Endothelial cell of umbilical vein (primary cell): Measurements from ENCODE around the gene PNRC1. TPM values are rescaled to one million over a fixed set of nuclear protein-coding genes. Genes with fewer than 3 reads are reported as not detected.

Experiments used
- Bru-seq: library from RNA; stranded (reverse); fragments of 400-500 nt; gene quantifications from one replicate; lab custom pipeline; 2021; lab: Mats Ljungman, UMichigan
- BruChase-seq, 2 experiments: library from RNA; stranded (reverse); fragments of 400-500 nt; gene quantifications; one replicate each; lab custom pipeline; 2021; lab: Mats Ljungman, UMichigan
- BruUV-seq: library from RNA; stranded (reverse); fragments of 400-500 nt; replicated peaks from 2 replicates; lab custom pipeline; 2021; lab: Mats Ljungman, UMichigan
- CTCF ChIA-PET: fragments of 300-600, 350-600 bp; sonication (Branson Sonifier 250); formaldehyde crosslinking; loops from one replicate; lab custom pipeline; 2021; ENCODE audit warnings: antibody characterized with exemption, inconsistent platforms; lab: Charles Lee
- POLR2A ChIA-PET: fragments of 300-600, 350-600 bp; sonication (Branson Sonifier 250); formaldehyde crosslinking; loops from one replicate; lab custom pipeline; 2021; ENCODE audit warnings: antibody characterized with exemption, inconsistent platforms; lab: Charles Lee
- DNase-seq: peaks from one replicate; pipeline ENCODE4 v3.0.0-alpha.2; 2011; ENCODE audit warnings: low read depth, low spot score
- FAIRE-seq: peaks from 2 replicates; lab custom pipeline; 2011; peaks lifted over from hg19 to GRCh38; lab: Jason Lieb, UNC
- H2AFZ ChIP-seq: 2 replicates; pipeline ENCODE4 v1.6.0; 2012; ENCODE audit warnings: low read depth, low read length, control low read depth, inconsistent platforms
- H3K27ac ChIP-seq: 2 replicates; pipeline ENCODE4 v1.5.1; 2011; ENCODE audit warnings: low read depth, mild to moderate bottlenecking, control low read depth, low read length, moderate library complexity; ENCODE audit not compliant: insufficient read depth
- H3K27me3 ChIP-seq, 2 experiments: 2 replicates each; pipeline versions ENCODE4 v1.6.0 to v1.6.1; 2011; ENCODE audit warnings: low read length in 2 of 2, mixed read lengths in 1 of 2; ENCODE audit not compliant: control insufficient read depth in 2 of 2, insufficient read depth in 2 of 2
- H3K36me3 ChIP-seq, 2 experiments: 2 replicates in 1 of 2; 3 replicates in 1 of 2; pipeline ENCODE4 v1.5.1; 2011; ENCODE audit warnings: low read length in 2 of 2, mild to moderate bottlenecking in 1 of 2, moderate library complexity in 1 of 2; ENCODE audit not compliant: control insufficient read depth in 2 of 2, insufficient read depth in 2 of 2; ENCODE audit errors: extremely low read depth in 1 of 2
- H3K4me1 ChIP-seq: 3 replicates; pipeline ENCODE4 v1.5.1; 2011; ENCODE audit warnings: mild to moderate bottlenecking, low read length; ENCODE audit not compliant: control insufficient read depth, insufficient read depth; ENCODE audit errors: extremely low read depth
- H3K4me2 ChIP-seq: 2 replicates; pipeline ENCODE4 v1.6.1; 2011; ENCODE audit warnings: low read length, control low read depth, mixed read lengths; ENCODE audit not compliant: insufficient read depth
- H3K4me3 ChIP-seq, 3 experiments: fragments of 200-600 bp in 1 of 3; sonication (generic), shearing (Covaris generic) in 1 of 3; replicated peaks in 1 of 3; 2 replicates each; pipeline ENCODE4 v1.5.1; 2011 to 2016; ENCODE audit warnings: control low read depth in 3 of 3, low read length in 3 of 3, mild to moderate bottlenecking in 2 of 3, inconsistent platforms in 1 of 3, low read depth in 1 of 3, moderate library complexity in 1 of 3; ENCODE audit not compliant: insufficient read depth in 1 of 3
- H3K79me2 ChIP-seq: 2 replicates; pipeline ENCODE4 v1.6.0; 2012; ENCODE audit warnings: low read length, inconsistent platforms; ENCODE audit not compliant: control insufficient read depth, insufficient read depth
- H3K9ac ChIP-seq: replicated peaks from 2 replicates; pipeline ENCODE3; 2011; ENCODE audit warnings: low read length, control low read depth; ENCODE audit not compliant: insufficient read depth; ENCODE audit errors: extremely low read depth
- H3K9me1 ChIP-seq: replicated peaks from 3 replicates; pipeline ENCODE4 v1.6.0; 2011; ENCODE audit warnings: mild to moderate bottlenecking, low read length; ENCODE audit not compliant: control insufficient read depth, insufficient read depth; ENCODE audit errors: extremely low read depth
- H3K9me3 ChIP-seq: replicated peaks from 2 replicates; pipeline ENCODE4 v1.5.1; 2012; ENCODE audit warnings: low read length, inconsistent platforms; ENCODE audit not compliant: control insufficient read depth, insufficient read depth
- H4K20me1 ChIP-seq: replicated peaks from 2 replicates; pipeline ENCODE3; 2011; ENCODE audit warnings: mild to moderate bottlenecking, low read length; ENCODE audit not compliant: control insufficient read depth, insufficient read depth; ENCODE audit errors: extremely low read depth
- EZH2 ChIP-seq: IDR thresholded peaks from 2 replicates; pipeline ENCODE4 v1.6.1; 2012; ENCODE audit warnings: borderline replicate concordance, low read depth, mild to moderate bottlenecking, moderate library complexity, low read length, inconsistent platforms; ENCODE audit not compliant: severe bottlenecking
- FOS ChIP-seq: IDR thresholded peaks from 2 replicates; pipeline ENCODE4 v1.6.1; 2011; ENCODE audit warnings: mild to moderate bottlenecking, low read length, moderate library complexity, borderline replicate concordance; ENCODE audit not compliant: insufficient read depth
- GATA2 ChIP-seq: IDR thresholded peaks from 2 replicates; pipeline ENCODE4 v1.7.0; 2011; ENCODE audit warnings: low read depth, mild to moderate bottlenecking, moderate library complexity, mixed read lengths, low read length; ENCODE audit not compliant: insufficient read length, insufficient read depth
- JUN ChIP-seq: IDR thresholded peaks from 2 replicates; pipeline ENCODE4 v1.6.1; 2011; ENCODE audit warnings: borderline replicate concordance, low read depth; ENCODE audit not compliant: insufficient read length, insufficient read depth
- MAX ChIP-seq: IDR thresholded peaks from 2 replicates; pipeline ENCODE4 v1.6.1; 2011; ENCODE audit not compliant: insufficient read depth, insufficient read length
- MYC ChIP-seq: IDR thresholded peaks from one replicate; pipeline ENCODE4 v1.6.1; 2011; ENCODE audit warnings: mild to moderate bottlenecking, low read depth, low read length
- POLR2A ChIP-seq: IDR thresholded peaks from 2 replicates; pipeline ENCODE4 v1.6.1; 2012; ENCODE audit warnings: low read depth, mild to moderate bottlenecking, control low read depth, low read length
- POLR2AphosphoS5 ChIP-seq: IDR thresholded peaks from 2 replicates; pipeline ENCODE4 v1.6.1; 2012; ENCODE audit warnings: low read depth, mild to moderate bottlenecking, control low read depth, low read length, moderate library complexity; ENCODE audit not compliant: insufficient read depth
- dilution Hi-C: fragments of 300-500 bp; cut with MboI; formaldehyde crosslinking; loops from one replicate; pipeline ENCODE4 v1.15.0; 2019; ENCODE audit warnings: low sequenced_read_pairs; ENCODE audit not compliant: extremely low pct_ligation_motif_present
- intact Hi-C: fragments of 100-400 bp; cut with micrococcal nuclease; formaldehyde crosslinking; loops from one replicate; pipeline ENCODE4 v1.10.0; 2022
- long read RNA-seq: library from polyadenylated mRNA; stranded (forward); transcript quantifications from one replicate; pipeline ENCODE4 v2.0.0, GENCODE V29; 2021
- polyA minus RNA-seq, 3 experiments: library from RNA; depleted of rRNA, polyadenylated mRNA; stranded (reverse); fragments of >200 nt; gene quantifications; 1 replicate in 1 of 3; 2 replicates in 2 of 3; pipeline ENCODE4 v1.2.3, GENCODE V29; 2011
- polyA plus RNA-seq, 4 experiments: library from polyadenylated mRNA; depleted of rRNA in 3 of 4; stranded (reverse) in 3 of 4; unstranded in 1 of 4; fragments of >200 nt; gene quantifications; 2 replicates each; pipeline versions ENCODE4 v1.2.1 to v1.2.3, GENCODE V29; 2011 to 2012; ENCODE audit warnings: missing spikeins in 1 of 4
- total RNA-seq: library from RNA; stranded (reverse); gene quantifications from 2 replicates; pipeline ENCODE4 v1.2.3, GENCODE V29; 2021
- TF ChIP-seq, protein P1 (sequence below), 2 donors: IDR thresholded peaks; 1 replicate in 1 of 2; 2 replicates in 1 of 2; pipeline ENCODE4 v1.5.1; 2011; ENCODE audit warnings: low read length in 2 of 2, mild to moderate bottlenecking in 2 of 2, moderate library complexity in 2 of 2, control low read depth in 1 of 2, inconsistent platforms in 1 of 2, low read depth in 1 of 2; ENCODE audit not compliant: insufficient read depth in 1 of 2; ENCODE audit errors: extremely low read depth in 1 of 2

PNRC1 gene
- 87.9 and 88.4 TPM in 2 replicates for total RNA-seq
- 7.1 and 9.6 TPM in 2 replicates for polyA plus RNA-seq
- 10.7 and 12.0 TPM in 2 replicates for polyA plus RNA-seq (2011; cell fraction: cytosol; rRNA removed)
- polyA plus RNA-seq (2011; cell fraction: nucleus; rRNA removed): 22.1 and 26.1 TPM in 2 replicates
- polyA plus RNA-seq (2012): 41.6 and 42.0 TPM in 2 replicates
- 17.3 and 27.8 TPM in 2 replicates for polyA minus RNA-seq
- 30.8 TPM for polyA minus RNA-seq (2011; cell fraction: cytosol; rRNA and poly(A)+ RNA removed)
- polyA minus RNA-seq (2011; cell fraction: nucleus; rRNA and poly(A)+ RNA removed): 45.5 and 55.9 TPM in 2 replicates
- percentile 95 among the genes with signal in this experiment for Bru-seq, nascent RNA
- BruChase-seq, experiment 1, labeled RNA remaining after a 6-hour chase: percentile 96 among the genes with signal in this experiment
- BruChase-seq, experiment 2, labeled RNA remaining after a 2-hour chase: percentile 98 among the genes with signal in this experiment
- long read RNA-seq, transcript PNRC1-201 (2 exons, 2,065 nt): major isoform, 61 of 75 reads
- long read RNA-seq, partial matches to known transcripts: 0 of 75 reads
- long read RNA-seq, other reads (novel, unspliced or antisense): 13 of 75 reads

DNA sequence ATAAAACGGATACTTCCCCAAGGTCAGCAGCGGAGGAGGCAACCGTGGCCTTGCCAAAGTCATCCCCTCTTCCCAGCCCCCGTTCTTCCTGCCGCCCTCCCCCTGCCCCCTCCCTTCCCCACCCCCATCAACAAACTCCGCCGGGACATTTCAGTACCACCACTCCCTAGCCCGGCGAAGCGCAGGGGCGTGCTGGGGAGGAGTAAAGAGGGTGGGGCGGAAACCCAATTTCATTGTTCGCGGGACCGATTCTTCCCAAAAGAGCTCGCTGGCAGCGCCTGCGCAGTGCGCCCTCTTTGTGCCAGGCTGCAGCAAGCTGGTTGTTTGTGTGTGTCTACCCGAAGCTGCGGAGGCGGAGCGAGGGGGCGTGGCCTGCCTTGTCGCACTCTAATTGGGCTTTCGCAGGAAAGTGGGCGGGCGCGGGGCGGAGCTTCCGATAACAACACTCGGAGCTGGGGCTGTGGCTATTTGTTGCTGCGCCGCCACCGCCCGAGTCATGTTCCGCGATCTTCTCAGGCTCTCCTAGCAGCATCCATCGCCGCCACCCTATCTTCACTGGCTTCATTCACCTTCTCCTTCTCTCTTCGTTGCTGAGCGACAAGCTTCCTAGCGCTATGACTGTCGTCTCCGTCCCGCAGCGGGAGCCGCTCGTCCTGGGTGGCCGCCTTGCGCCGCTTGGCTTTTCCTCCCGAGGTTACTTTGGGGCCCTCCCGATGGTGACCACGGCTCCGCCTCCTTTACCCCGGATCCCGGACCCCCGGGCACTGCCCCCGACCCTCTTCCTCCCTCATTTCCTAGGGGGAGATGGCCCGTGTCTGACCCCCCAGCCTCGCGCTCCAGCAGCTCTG is at the start of gene PNRC1:
Gene PNRC1 (plus strand): TSS at position 471 of the 848 bp plus-strand sequence. CDS start 144 bp downstream, at position 615.
- peaks cover 11% of the 10 kb centered on the region for H3K4me1 ChIP-seq
- peaks cover 8% of the 10 kb centered on the region in 2 experiments for H3K36me3 ChIP-seq
- ChIA-PET POLR2A (interaction anchor here (0.6 to 1.4 kb wide), 24 partner anchors 8 to 1205 kb away, joined by 3 to 10 read pairs (median 4); partner anchors contain the start of genes CASP8AP2, PM20D2, RNGTT and SRSF12), CTCF (interaction anchor here (0.6 to 2.4 kb wide), 9 partner anchors 9 to 291 kb away, joined by 3 to 24 read pairs (median 3); no protein-coding TSS in a partner anchor)
- H3K79me2 ChIP-seq: peaks cover 21% of the 10 kb centered on the region
- no peaks in the 10 kb centered on the region for H3K27me3 ChIP-seq
- dilution Hi-C loops (no loop called here), intact Hi-C loops (loop anchor here (1.0 to 10.0 kb wide), 11 partner anchors 42 to 1926 kb away; partner anchors contain the start of genes LYRM2, PM20D2, RNGTT and UBE2J1)
- H4K20me1 ChIP-seq: peaks cover 11% of the 10 kb centered on the region
- peak within 1 kb of the TSS; percentile 77 for H2AFZ ChIP-seq
- FAIRE-seq: peak; percentile 98
- H3K9me1 ChIP-seq: no peaks in the 10 kb centered on the region
- peak within 1 kb of the TSS; percentile 92 for H3K27ac ChIP-seq
- TF ChIP-seq MYC (no peak), GATA2 (no peak), MAX (peak; percentile 7), FOS (no peak), POLR2A (peak; percentile 91), POLR2AphosphoS5 (peak; percentile 92), JUN (no peak), EZH2 (no peak)
- TF ChIP-seq, protein P1, sequence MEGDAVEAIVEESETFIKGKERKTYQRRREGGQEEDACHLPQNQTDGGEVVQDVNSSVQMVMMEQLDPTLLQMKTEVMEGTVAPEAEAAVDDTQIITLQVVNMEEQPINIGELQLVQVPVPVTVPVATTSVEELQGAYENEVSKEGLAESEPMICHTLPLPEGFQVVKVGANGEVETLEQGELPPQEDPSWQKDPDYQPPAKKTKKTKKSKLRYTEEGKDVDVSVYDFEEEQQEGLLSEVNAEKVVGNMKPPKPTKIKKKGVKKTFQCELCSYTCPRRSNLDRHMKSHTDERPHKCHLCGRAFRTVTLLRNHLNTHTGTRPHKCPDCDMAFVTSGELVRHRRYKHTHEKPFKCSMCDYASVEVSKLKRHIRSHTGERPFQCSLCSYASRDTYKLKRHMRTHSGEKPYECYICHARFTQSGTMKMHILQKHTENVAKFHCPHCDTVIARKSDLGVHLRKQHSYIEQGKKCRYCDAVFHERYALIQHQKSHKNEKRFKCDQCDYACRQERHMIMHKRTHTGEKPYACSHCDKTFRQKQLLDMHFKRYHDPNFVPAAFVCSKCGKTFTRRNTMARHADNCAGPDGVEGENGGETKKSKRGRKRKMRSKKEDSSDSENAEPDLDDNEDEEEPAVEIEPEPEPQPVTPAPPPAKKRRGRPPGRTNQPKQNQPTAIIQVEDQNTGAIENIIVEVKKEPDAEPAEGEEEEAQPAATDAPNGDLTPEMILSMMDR (IDR thresholded peaks at IDR 0.05; ENCODE audit: extremely low read depth in 1 of 2, insufficient read depth in 1 of 2, low read depth in 1 of 2, low read length in 2 of 2): no peak
- H3K4me3 ChIP-seq: peak within 1 kb of the TSS; percentile 89 to 97 (median 94)
- peak within 1 kb of the TSS; percentile 86 for H3K4me2 ChIP-seq
- H3K9me3 ChIP-seq: no peaks in the 10 kb centered on the region
- TSS peak; percentile 60 for BruUV-seq
- H3K9ac ChIP-seq: peak within 1 kb of the TSS; percentile 95
- peak; percentile 99 for DNase-seq
